Epithelial cell of proximal tubule (primary cell): ENCODE data around the gene SYT1. TPM values are rescaled to one million over a fixed set of nuclear protein-coding genes. Genes with fewer than 3 reads are reported as not detected.

Experiments
- DNase-seq: peaks from one replicate; pipeline ENCODE4 v3.0.0-alpha.2; 2011; ENCODE audit warnings: low read depth
- H3K4me3 ChIP-seq: 2 replicates; pipeline ENCODE4 v1.5.1; 2011; ENCODE audit warnings: low read depth, mild to moderate bottlenecking, low read length
- CTCF ChIP-seq: conservative IDR thresholded peaks from 2 replicates; pipeline ENCODE4 v1.5.1; 2012; ENCODE audit warnings: low read depth, mild to moderate bottlenecking, low read length
- total RNA-seq: library from RNA; depleted of rRNA; stranded (reverse); fragments of >200 nt; gene quantifications from 2 replicates; pipeline ENCODE4 v1.2.3, GENCODE V29; 2015

SYT1 gene
- total RNA-seq, 1 donor from 2014 or later = 2.0 TPM

GRCh38 chr12:79435742-79436141 is 571.2 kb downstream of the SYT1 start:
- no peak overlapping the region for H3K4me3 ChIP-seq
- no peak for DNase-seq
- TF ChIP-seq CTCF = no peak

- DNase-seq = no peak
- no peak for TF ChIP-seq CTCF
- no peak overlapping the region for H3K4me3 ChIP-seq
Observed at GRCh38 chr12:79438480-79439174, 574.1 kb downstream of the SYT1 start.

GRCh38 chr12:79439175-79439825 is 574.7 kb downstream of the SYT1 start:
- no peak for DNase-seq
- TF ChIP-seq CTCF = no peak
- no peak overlapping the region for H3K4me3 ChIP-seq

- no peak for TF ChIP-seq CTCF
- H3K4me3 ChIP-seq = no peak overlapping the region
- no peak for DNase-seq
Observed at GRCh38 chr12:79441534-79441933, 577.0 kb downstream of the SYT1 start.

GRCh38 chr12:79442396-79442795 is 577.8 kb downstream of the SYT1 start:
- no peak for DNase-seq
- no peak for TF ChIP-seq CTCF
- H3K4me3 ChIP-seq = no peak overlapping the region

GRCh38 chr12:79444089-79444488 is 579.5 kb downstream of the SYT1 start:
- no peak for DNase-seq
- no peak overlapping the region for H3K4me3 ChIP-seq
- TF ChIP-seq CTCF = no peak

GRCh38 chr12:79448816-79449215 is 584.2 kb downstream of the SYT1 start:
- TF ChIP-seq CTCF = no peak
- no peak for DNase-seq
- no peak overlapping the region for H3K4me3 ChIP-seq
